ENCODE data around the gene PXDN.
"Not testable (repeated sequence)": the region's sequence is repeated elsewhere in the genome, so short reads cannot be mapped to it uniquely, and the experiment has no call there.

Gene PXDN

GRCh38 chr2:1742301-1742680 lies 2.0 kb downstream of the PXDN start:
- DNase-seq (ENCODE audit: low read depth in 1 of 2, low spot score in 1 of 2) = no peak

GRCh38 chr2:1741851-1742250 lies 2.5 kb downstream of the PXDN start:
- DNase-seq (ENCODE audit: low read depth in 1 of 2, low spot score in 1 of 2) = no peak

- no peak for DNase-seq (ENCODE audit: low read depth in 1 of 2, low spot score in 1 of 2)
Measured at GRCh38 chr2:1740716-1741589, 3.4 kb downstream of the PXDN start.

- no peak for DNase-seq (ENCODE audit: low read depth in 1 of 2, low spot score in 1 of 2)
Measured at GRCh38 chr2:1739961-1740715, 4.2 kb downstream of the PXDN start.

GRCh38 chr2:1739322-1739957 lies 4.9 kb downstream of the PXDN start:
- DNase-seq (ENCODE audit: low read depth in 1 of 2, low spot score in 1 of 2) = no peak

GRCh38 chr2:1738646-1739302 lies 5.5 kb downstream of the PXDN start:
- no peak for DNase-seq (ENCODE audit: low read depth in 1 of 2, low spot score in 1 of 2)

- DNase-seq (ENCODE audit: low read depth in 1 of 2, low spot score in 1 of 2) = no peak
Measured at GRCh38 chr2:1738163-1738562, 6.2 kb downstream of the PXDN start.

- no peak for DNase-seq (ENCODE audit: low read depth in 1 of 2, low spot score in 1 of 2)
Measured at GRCh38 chr2:1736997-1737480, 7.3 kb downstream of the PXDN start.

GRCh38 chr2:1736045-1736444 lies 8.3 kb downstream of the PXDN start:
- DNase-seq (ENCODE audit: low read depth in 1 of 2, low spot score in 1 of 2) = no peak

- not testable (repeated sequence) for DNase-seq (ENCODE audit: low read depth in 1 of 2, low spot score in 1 of 2)
Measured at GRCh38 chr2:1733298-1733697, 11.0 kb downstream of the PXDN start.

- no peak for DNase-seq (ENCODE audit: low read depth in 1 of 2, low spot score in 1 of 2)
Measured at GRCh38 chr2:1731963-1732768, 12.1 kb downstream of the PXDN start.

- no peak for DNase-seq (ENCODE audit: low read depth in 1 of 2, low spot score in 1 of 2)
Measured at GRCh38 chr2:1731447-1731962, 12.8 kb downstream of the PXDN start.

- DNase-seq (ENCODE audit: low read depth in 1 of 2, low spot score in 1 of 2) = no peak
Measured at GRCh38 chr2:1730015-1730927, 14.0 kb downstream of the PXDN start.

GRCh38 chr2:1729242-1729641 lies 15.1 kb downstream of the PXDN start:
- DNase-seq (ENCODE audit: low read depth in 1 of 2, low spot score in 1 of 2) = no peak

GRCh38 chr2:1728821-1729220 lies 15.5 kb downstream of the PXDN start:
- DNase-seq (ENCODE audit: low read depth in 1 of 2, low spot score in 1 of 2) = no peak

- no peak for DNase-seq (ENCODE audit: low read depth in 1 of 2, low spot score in 1 of 2)
Measured at GRCh38 chr2:1727796-1728474, 16.4 kb downstream of the PXDN start.

GRCh38 chr2:1727101-1727771 lies 17.1 kb downstream of the PXDN start:
- no peak for DNase-seq (ENCODE audit: low read depth in 1 of 2, low spot score in 1 of 2)

- DNase-seq (ENCODE audit: low read depth in 1 of 2, low spot score in 1 of 2) = no peak
Measured at GRCh38 chr2:1726558-1726957, 17.8 kb downstream of the PXDN start.
